ENCODE data around the gene SCGB1C2. TPM values are rescaled to one million over a fixed set of nuclear protein-coding genes. Genes with fewer than 3 reads are reported as not detected.

The SCGB1C2 gene
- total RNA-seq, 1 experiment from 2014 or later = not detected

DNA sequence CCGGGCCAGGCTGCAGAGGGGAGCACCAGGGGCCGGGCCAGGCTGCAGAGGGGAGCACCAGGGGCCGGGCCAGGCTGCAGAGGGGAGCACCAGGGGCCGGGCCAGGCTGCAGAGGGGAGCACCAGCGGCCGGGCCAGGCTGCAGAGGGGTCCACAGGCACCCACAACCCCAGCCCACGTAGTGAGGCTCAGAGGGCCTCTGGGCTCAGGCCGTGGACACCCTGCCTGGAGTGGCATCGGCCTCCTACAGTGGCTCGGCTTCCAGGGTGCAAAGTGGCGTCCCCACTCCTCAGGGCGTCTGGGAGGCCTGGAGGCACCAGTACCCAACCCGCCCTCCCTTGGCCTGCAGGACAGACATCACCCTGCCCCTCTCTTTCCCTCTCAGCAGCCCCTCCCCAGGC, 34.5 kb downstream of the SCGB1C2 start:
- no peak overlapping the region for H3K4ac ChIP-seq (ENCODE audit: low read depth, low read length)
- H3K56ac ChIP-seq (ENCODE audit: insufficient read length, low read depth, low read length) = no peak overlapping the region
- H3K79me2 ChIP-seq (ENCODE audit: insufficient read depth, low read length) = no peaks in the 10 kb centered on the region
- H2BK15ac ChIP-seq (ENCODE audit: low read depth, low read length) = no peak overlapping the region
- no peak overlapping the region for H2AFZ ChIP-seq (ENCODE audit: low read length)
- H2BK20ac ChIP-seq (ENCODE audit: low read depth, low read length, poor library complexity, severe bottlenecking) = no peak overlapping the region
- H2BK5ac ChIP-seq (ENCODE audit: insufficient read length, low read length) = no peak overlapping the region
- no peaks in the 10 kb centered on the region for H3K27me3 ChIP-seq (ENCODE audit: insufficient read depth, low read length)
- Mint-ChIP-seq H3K4me3 (no peak overlapping the region), H3K27me3 (ENCODE audit: low read depth) (peaks cover 4% of the 10 kb centered on the region), H3K9me3 (no peaks in the 10 kb centered on the region; a peak in 1 of 5 replicates), H3K36me3 (ENCODE audit: insufficient read depth in 1 of 3, low read depth in 3 of 3) (no peaks in the 10 kb centered on the region), H3K27ac (no peak overlapping the region), H3K4me1 (no peaks in the 10 kb centered on the region)
- no peak overlapping the region for H2BK12ac ChIP-seq (ENCODE audit: insufficient read length, low read depth, low read length)
- no CpG with 5 or more reads among the region's 13 CpGs for WGBS (ENCODE audit: extremely low coverage, insufficient read length, low lambda C conversion rate)
- H3K9ac ChIP-seq (ENCODE audit: extremely low read depth, insufficient read length, low read length) = no peak overlapping the region
- no peak overlapping the region for H2BK120ac ChIP-seq (ENCODE audit: low read depth, low read length, poor library complexity, severe bottlenecking)
- DNase-seq = no peak
- H3K79me1 ChIP-seq (ENCODE audit: insufficient read depth, low read depth, low read length, poor library complexity, severe bottlenecking) = no peaks in the 10 kb centered on the region
- no peak overlapping the region for H3K23ac ChIP-seq (ENCODE audit: insufficient read length, low read depth, low read length)
- H2AK5ac ChIP-seq (ENCODE audit: insufficient read length, low read length) = no peak overlapping the region
- no peak overlapping the region for H4K5ac ChIP-seq (ENCODE audit: insufficient read length, low read depth, low read length)
- H4K91ac ChIP-seq (ENCODE audit: insufficient read length, low read depth, low read length) = no peak overlapping the region
- no peak overlapping the region for H3K4me2 ChIP-seq (ENCODE audit: insufficient read depth, insufficient read length, low read length)
- no peaks in the 10 kb centered on the region for H3K23me2 ChIP-seq (ENCODE audit: insufficient read length, low read depth, low read length, poor library complexity, severe bottlenecking)
- H3T11ph ChIP-seq (ENCODE audit: low read length) = no peak overlapping the region
- H3K27ac ChIP-seq (ENCODE audit: insufficient read length, low read depth, low read length) = no peak overlapping the region
- H3K18ac ChIP-seq (ENCODE audit: insufficient read length, low read depth, low read length) = no peak overlapping the region
- no peak overlapping the region for H4K8ac ChIP-seq (replicated peaks; ENCODE audit: insufficient read length, low read depth, low read length)
- H3K9me3 ChIP-seq (ENCODE audit: control insufficient read depth, low read depth, low read length) = no peaks in the 10 kb centered on the region
- TF ChIP-seq, protein P1, sequence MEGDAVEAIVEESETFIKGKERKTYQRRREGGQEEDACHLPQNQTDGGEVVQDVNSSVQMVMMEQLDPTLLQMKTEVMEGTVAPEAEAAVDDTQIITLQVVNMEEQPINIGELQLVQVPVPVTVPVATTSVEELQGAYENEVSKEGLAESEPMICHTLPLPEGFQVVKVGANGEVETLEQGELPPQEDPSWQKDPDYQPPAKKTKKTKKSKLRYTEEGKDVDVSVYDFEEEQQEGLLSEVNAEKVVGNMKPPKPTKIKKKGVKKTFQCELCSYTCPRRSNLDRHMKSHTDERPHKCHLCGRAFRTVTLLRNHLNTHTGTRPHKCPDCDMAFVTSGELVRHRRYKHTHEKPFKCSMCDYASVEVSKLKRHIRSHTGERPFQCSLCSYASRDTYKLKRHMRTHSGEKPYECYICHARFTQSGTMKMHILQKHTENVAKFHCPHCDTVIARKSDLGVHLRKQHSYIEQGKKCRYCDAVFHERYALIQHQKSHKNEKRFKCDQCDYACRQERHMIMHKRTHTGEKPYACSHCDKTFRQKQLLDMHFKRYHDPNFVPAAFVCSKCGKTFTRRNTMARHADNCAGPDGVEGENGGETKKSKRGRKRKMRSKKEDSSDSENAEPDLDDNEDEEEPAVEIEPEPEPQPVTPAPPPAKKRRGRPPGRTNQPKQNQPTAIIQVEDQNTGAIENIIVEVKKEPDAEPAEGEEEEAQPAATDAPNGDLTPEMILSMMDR (conservative IDR thresholded peaks at IDR 0.05) = no peak
- H3K14ac ChIP-seq (ENCODE audit: insufficient read depth, low read length) = no peak overlapping the region
- H4K20me1 ChIP-seq (ENCODE audit: control insufficient read depth, insufficient read depth, insufficient read length) = no peaks in the 10 kb centered on the region
- no peaks in the 10 kb centered on the region for H3K4me1 ChIP-seq (ENCODE audit: insufficient read depth, low read length)
